Inflammatory macrophage (primary cell): ENCODE results near the gene PIP5K1B.

Experiments used
- DNase-seq, 2 donors: peaks; one replicate each; pipeline ENCODE4 v3.0.0-alpha.2; 2020 to 2022

PIP5K1B gene

GRCh38 chr9:68821911-68822310 is 116.9 kb downstream of the PIP5K1B start:
- peak; percentile 7 to 65 for DNase-seq

- no peak for DNase-seq
Observed at GRCh38 chr9:68822596-68823165, 117.6 kb downstream of the PIP5K1B start.

GRCh38 chr9:68825762-68826472 is 120.9 kb downstream of the PIP5K1B start:
- no peak for DNase-seq

- no peak for DNase-seq
Observed at GRCh38 chr9:68827837-68828744, 123.1 kb downstream of the PIP5K1B start.

GRCh38 chr9:68832101-68832500 is 127.1 kb downstream of the PIP5K1B start:
- no peak for DNase-seq

GRCh38 chr9:68832861-68833518 is 128.0 kb downstream of the PIP5K1B start:
- DNase-seq, result no peak

GRCh38 chr9:68834931-68835520 is 130.0 kb downstream of the PIP5K1B start:
- DNase-seq, result no peak

- DNase-seq, result no peak
Observed at GRCh38 chr9:68836788-68837187, 131.7 kb downstream of the PIP5K1B start.

GRCh38 chr9:68838245-68838644 is 133.2 kb downstream of the PIP5K1B start:
- DNase-seq, result no peak

GRCh38 chr9:68841276-68842052 is 136.4 kb downstream of the PIP5K1B start:
- peak; percentile 43 to 59 for DNase-seq

GRCh38 chr9:68842568-68842967 is 137.5 kb downstream of the PIP5K1B start:
- DNase-seq, result no peak

- DNase-seq, result no peak
Observed at GRCh38 chr9:68843239-68843638, 138.2 kb downstream of the PIP5K1B start.

- DNase-seq, result peak; percentile 57 to 59
Observed at GRCh38 chr9:68844157-68844556, 139.1 kb downstream of the PIP5K1B start.

GRCh38 chr9:68844631-68845612 is 139.9 kb downstream of the PIP5K1B start:
- DNase-seq, result peak; percentile 74 to 79

- no peak for DNase-seq
Observed at GRCh38 chr9:68847765-68848164, 142.7 kb downstream of the PIP5K1B start.

GRCh38 chr9:68851657-68852056 is 146.6 kb downstream of the PIP5K1B start:
- DNase-seq, result no peak

- DNase-seq, result no peak
Observed at GRCh38 chr9:68852941-68853340, 147.9 kb downstream of the PIP5K1B start.

- no peak for DNase-seq
Observed at GRCh38 chr9:68859347-68859746, 154.3 kb downstream of the PIP5K1B start.

GRCh38 chr9:68860419-68860818 is 155.4 kb downstream of the PIP5K1B start:
- no peak for DNase-seq

- DNase-seq, result no peak
Observed at GRCh38 chr9:68861436-68861835, 156.4 kb downstream of the PIP5K1B start.
